ACC112 (cell line): ENCODE measurements around the gene ZNF555.
"Not testable (repeated sequence)": the region's sequence is repeated elsewhere in the genome, so short reads cannot be mapped to it uniquely, and the experiment has no call there.

Experiments
- H2AFZ ChIP-seq: fragments of 200-600 bp; sonication (generic); one replicate; pipeline ENCODE4 v1.6.0; 2017; ENCODE audit warnings: antibody characterized with exemption, low read length; ENCODE audit not compliant: unreplicated experiment
- H3K27ac ChIP-seq: fragments of 200-600 bp; sonication (generic); 2 replicates; pipeline ENCODE4 v1.5.1; 2014; ENCODE audit warnings: low read depth, mild to moderate bottlenecking, antibody characterized with exemption, low read length, moderate library complexity
- H3K27me3 ChIP-seq: fragments of 200-600 bp; sonication (generic); 2 replicates; pipeline ENCODE4 v1.6.1; 2014; ENCODE audit warnings: mild to moderate bottlenecking, antibody characterized with exemption, low read length, moderate library complexity, mixed read lengths; ENCODE audit not compliant: insufficient read depth
- H3K36me3 ChIP-seq: fragments of 200-600 bp; sonication (generic); 2 replicates; pipeline ENCODE4 v1.6.1; 2016; ENCODE audit warnings: mild to moderate bottlenecking, antibody characterized with exemption, low read length, moderate library complexity, mixed read lengths; ENCODE audit not compliant: insufficient read depth
- H3K4me1 ChIP-seq: fragments of 200-600 bp; sonication (generic); one replicate; pipeline ENCODE4 v1.6.1; 2016; ENCODE audit warnings: low read length, mixed read lengths; ENCODE audit not compliant: insufficient read depth, unreplicated experiment, control insufficient read depth
- H3K4me3 ChIP-seq: fragments of 200-600 bp; sonication (generic); 2 replicates; pipeline ENCODE4 v1.5.1; 2014; ENCODE audit warnings: mild to moderate bottlenecking, low read depth, low read length
- H3K79me2 ChIP-seq: fragments of 200-600 bp; sonication (generic); one replicate; pipeline ENCODE4 v1.6.0; 2016; ENCODE audit warnings: low read length; ENCODE audit not compliant: control insufficient read depth, unreplicated experiment, insufficient read depth

Gene ZNF555

DNA sequence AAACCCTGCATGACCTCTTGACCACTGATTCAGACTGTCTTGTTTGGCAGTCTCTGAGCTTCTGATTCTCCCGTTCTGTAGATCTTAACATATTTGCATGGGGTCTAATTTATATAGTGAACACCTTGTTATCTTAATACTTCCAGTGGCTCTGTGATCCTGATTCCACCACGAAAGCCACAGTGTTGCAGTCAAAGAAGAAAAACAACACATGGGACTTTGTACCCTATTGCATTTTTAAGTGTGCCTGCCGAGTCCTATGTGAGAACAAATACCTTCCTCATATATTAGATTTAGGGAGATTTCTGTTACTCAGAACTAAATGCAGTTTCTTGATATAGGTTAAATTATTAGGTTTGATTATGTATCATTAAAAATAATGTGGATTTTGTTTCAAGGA, 13.6 kb downstream of the ZNF555 start:
- H3K4me1 ChIP-seq, result no peaks in the 10 kb centered on the region
- no peaks in the 10 kb centered on the region for H3K27me3 ChIP-seq
- no peak overlapping the region for H3K4me3 ChIP-seq
- no peaks in the 10 kb centered on the region for H3K79me2 ChIP-seq
- H3K36me3 ChIP-seq, result peaks cover 48% of the 10 kb centered on the region
- no peak overlapping the region for H2AFZ ChIP-seq
- no peak overlapping the region for H3K27ac ChIP-seq

DNA sequence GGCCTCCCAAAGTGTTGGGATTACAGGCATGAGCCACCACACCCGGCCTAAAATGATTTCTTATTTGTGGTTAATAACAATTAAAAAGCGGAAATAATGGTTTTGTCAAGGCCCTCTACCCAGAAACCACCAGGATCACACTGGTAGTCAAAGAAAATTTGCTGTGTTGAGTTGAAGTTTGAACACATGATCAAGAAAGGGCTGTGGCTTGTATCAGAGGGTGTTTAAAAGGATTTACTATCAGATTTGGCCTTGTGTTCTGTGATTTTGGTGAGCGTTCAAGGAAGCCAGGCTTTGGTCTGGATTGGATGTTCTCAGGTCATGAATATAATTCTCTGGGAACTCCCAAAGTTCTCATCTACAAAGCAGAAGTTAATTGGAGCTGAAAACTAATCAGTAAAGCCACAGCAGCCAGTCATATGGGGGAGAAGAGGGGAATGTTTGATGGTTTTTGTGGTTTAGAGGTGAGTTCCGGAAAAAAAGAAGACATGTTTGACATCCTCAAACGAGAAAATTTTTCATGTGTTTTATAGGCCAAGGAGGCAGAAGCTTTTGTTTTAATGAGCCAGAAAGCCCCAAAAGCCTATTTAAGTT, 15.3 kb downstream of the ZNF555 start:
- H3K4me1 ChIP-seq, result no peaks in the 10 kb centered on the region
- no peaks in the 10 kb centered on the region for H3K27me3 ChIP-seq
- H2AFZ ChIP-seq, result no peak overlapping the region
- no peak overlapping the region for H3K4me3 ChIP-seq
- H3K27ac ChIP-seq, result no peak overlapping the region
- no peaks in the 10 kb centered on the region for H3K79me2 ChIP-seq
- peaks cover 34% of the 10 kb centered on the region for H3K36me3 ChIP-seq

DNA sequence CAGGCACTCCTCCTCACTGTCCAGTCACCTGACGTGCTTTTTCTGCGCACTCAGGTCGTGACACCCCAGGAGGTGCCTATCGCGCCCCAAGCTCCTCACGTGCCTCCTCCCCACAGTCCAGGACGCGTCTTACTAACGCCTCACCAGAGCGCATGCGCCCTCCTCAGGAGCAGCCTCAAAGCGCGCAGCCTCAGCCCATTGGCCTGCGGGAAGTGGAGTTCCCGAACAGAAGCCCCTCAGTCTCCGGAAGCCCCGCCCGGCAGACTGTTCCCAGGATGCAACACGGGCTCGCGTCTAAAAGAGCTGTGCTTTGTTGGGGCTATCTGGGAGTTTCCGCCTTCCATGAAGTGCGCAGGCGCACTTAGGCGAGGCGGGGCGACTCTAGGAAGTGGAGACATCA, 17.6 kb downstream of the ZNF555 start:
- no peaks in the 10 kb centered on the region for H3K27me3 ChIP-seq
- H3K79me2 ChIP-seq, result no peaks in the 10 kb centered on the region
- H3K27ac ChIP-seq, result no peak overlapping the region
- no peak overlapping the region for H3K4me3 ChIP-seq
- no peak overlapping the region for H2AFZ ChIP-seq
- no peaks in the 10 kb centered on the region for H3K4me1 ChIP-seq
- peaks cover 11% of the 10 kb centered on the region for H3K36me3 ChIP-seq

DNA sequence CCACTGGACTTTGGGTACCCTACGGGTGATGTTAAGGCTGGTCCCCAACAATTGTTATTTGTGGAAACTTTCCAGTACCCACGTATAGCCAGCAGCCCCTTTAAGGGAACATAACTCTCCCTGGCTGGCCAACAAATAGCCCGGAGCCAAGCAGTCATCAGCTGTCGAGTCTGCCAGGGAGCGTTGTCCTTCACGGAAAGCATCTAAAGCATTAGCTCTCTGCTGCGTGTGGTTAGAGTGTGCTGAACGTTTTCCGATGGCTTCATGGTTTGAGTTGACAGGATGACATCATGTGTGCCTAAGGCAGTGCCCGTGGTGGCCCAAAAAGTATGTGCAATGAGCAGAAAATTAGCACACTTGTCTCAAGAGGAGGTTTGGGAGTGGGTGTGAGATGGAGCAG, 22.5 kb downstream of the ZNF555 start:
- Histone ChIP-seq H3K27ac (no peak overlapping the region), H2AFZ (no peak overlapping the region), H3K4me1 (no peaks in the 10 kb centered on the region), H3K79me2 (no peaks in the 10 kb centered on the region), H3K4me3 (no peak overlapping the region), H3K27me3 (no peaks in the 10 kb centered on the region), H3K36me3 (no peaks in the 10 kb centered on the region)

DNA sequence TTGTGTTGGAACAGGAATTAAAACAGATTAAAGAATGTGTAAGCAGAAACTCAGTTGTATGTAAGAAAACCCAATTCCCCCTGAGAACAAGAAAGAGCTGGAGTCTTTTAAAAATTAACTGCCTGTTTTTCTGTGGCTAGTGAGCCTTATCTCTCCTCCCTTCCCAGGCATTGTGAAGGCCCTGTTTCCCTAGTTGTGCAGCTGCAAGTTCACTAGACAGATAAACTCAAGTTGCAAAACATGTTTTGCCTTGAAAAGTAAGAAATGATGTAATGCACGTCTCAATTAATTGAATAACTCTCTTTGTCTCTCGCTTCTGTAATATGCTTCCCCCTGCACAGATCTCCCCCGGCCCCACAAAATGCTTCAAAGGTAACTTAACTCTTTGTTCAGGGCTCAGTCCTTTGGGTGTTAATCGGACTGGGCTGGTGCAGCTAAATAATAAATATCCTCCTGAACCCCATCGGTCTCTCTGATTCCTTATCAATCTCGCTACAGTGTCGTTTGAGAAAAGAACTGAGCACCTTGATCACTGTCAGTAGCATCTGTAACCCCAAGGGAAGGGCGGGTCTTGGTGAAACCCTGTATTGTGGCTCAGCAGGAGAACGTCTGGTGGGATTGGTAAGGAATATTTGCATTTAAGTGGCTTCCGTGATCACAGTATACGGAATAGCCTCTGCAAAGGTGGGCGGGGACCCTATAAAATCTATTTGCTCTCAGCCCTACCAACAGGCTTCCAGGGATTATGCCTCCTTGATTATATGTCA, 24.2 kb downstream of the ZNF555 start:
- no peaks in the 10 kb centered on the region for H3K79me2 ChIP-seq
- H3K36me3 ChIP-seq, result no peaks in the 10 kb centered on the region
- no peak overlapping the region for H3K4me3 ChIP-seq
- H2AFZ ChIP-seq, result no peak overlapping the region
- H3K27ac ChIP-seq, result no peak overlapping the region
- H3K4me1 ChIP-seq, result no peaks in the 10 kb centered on the region
- no peaks in the 10 kb centered on the region for H3K27me3 ChIP-seq

- Histone ChIP-seq H3K4me3 (no peak overlapping the region), H2AFZ (no peak overlapping the region)
Observed at GRCh38 chr19:2866495-2867024, 25.3 kb downstream of the ZNF555 start.

DNA sequence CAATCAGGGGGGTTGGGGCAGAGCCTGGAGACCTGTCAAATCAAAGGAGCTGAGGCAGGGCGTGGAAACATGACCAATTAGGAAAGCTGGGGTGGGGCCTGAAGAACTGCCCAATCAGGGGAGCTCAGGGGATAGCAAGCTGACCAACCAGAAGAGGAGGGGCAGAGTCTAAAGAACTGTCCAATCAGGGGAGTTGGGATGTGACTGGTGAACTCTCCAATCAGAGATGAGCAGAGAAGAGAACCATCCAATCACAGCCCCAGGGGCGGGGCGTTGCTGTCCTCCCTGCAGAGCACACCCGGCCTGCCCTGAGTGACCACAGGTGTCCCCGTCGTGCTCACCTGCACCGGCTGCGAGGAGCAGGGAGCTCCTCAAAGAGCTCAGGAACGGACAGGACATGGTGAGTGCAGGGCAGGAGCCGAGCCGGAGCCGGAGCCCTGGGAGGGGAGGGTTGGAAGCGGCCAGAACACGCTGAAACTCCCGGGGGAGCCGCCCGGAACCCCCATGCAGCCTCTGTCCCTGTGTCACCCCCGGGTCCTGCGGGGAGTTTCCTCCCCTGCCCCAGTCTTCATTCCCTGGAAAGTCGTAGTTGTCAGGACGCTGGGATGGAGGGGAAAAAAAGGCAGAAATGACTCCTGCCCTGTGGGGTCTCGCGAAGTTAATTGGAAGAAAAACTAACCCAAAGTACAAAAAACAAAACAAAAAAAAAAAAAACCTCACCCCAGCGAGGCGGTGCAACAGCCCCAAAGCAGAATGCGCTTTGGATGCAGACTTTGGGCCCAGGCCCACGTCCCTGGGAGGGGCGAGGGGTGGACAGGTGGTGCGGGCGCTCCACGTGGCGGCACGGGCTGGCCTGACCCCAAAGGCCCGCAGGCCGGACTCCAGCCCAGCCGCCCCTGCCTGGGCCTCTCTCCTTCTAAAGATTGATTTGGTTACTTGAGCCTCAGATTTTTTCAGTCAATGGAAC, 26.0 kb downstream of the ZNF555 start, which contains the start of gene ZNF556:
Gene ZNF556 (plus strand): TSS at position 311 of the 967 bp plus-strand sequence. CDS start 87 bp downstream, at position 398.
- no peaks in the 10 kb centered on the region for H3K79me2 ChIP-seq
- H3K27me3 ChIP-seq, result no peaks in the 10 kb centered on the region
- no peaks in the 10 kb centered on the region for H3K4me1 ChIP-seq
- H3K27ac ChIP-seq, result no peak within 1 kb of the TSS
- no peak within 1 kb of the TSS for H3K4me3 ChIP-seq
- H2AFZ ChIP-seq, result no peak within 1 kb of the TSS
- H3K36me3 ChIP-seq, result no peaks in the 10 kb centered on the region

More at GRCh38 chr19:2866495-2867024, 25.3 kb downstream of the ZNF555 start:
- Histone ChIP-seq H3K27ac (no peak overlapping the region), H3K27me3 (no peaks in the 10 kb centered on the region), H3K79me2 (no peaks in the 10 kb centered on the region), H3K36me3 (no peaks in the 10 kb centered on the region), H3K4me1 (no peaks in the 10 kb centered on the region)

DNA sequence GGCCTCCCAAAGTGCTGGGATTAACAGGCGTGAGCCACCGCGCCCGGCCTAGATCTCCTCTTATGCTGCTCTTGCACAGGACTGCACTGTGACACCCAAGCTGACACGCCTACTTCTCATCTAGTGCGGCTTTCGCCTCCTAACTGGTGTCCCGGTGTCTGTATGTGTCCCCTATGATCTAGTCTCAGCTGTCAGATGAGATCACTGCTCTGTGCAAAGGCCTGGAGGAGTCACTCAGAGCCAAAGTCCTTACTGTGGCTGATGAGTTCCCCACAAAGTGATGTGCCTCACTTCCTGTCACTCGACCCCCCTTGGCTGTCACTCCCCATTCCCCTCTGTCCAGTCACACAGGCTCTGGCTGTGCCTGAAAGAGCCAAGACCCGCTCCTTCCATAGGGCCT, 28.3 kb downstream of the ZNF555 start:
- H3K27ac ChIP-seq, result no peak overlapping the region
- no peaks in the 10 kb centered on the region for H3K79me2 ChIP-seq
- no peaks in the 10 kb centered on the region for H3K36me3 ChIP-seq
- no peak overlapping the region for H3K4me3 ChIP-seq
- H3K4me1 ChIP-seq, result no peaks in the 10 kb centered on the region
- H2AFZ ChIP-seq, result no peak overlapping the region
- H3K27me3 ChIP-seq, result no peaks in the 10 kb centered on the region

DNA sequence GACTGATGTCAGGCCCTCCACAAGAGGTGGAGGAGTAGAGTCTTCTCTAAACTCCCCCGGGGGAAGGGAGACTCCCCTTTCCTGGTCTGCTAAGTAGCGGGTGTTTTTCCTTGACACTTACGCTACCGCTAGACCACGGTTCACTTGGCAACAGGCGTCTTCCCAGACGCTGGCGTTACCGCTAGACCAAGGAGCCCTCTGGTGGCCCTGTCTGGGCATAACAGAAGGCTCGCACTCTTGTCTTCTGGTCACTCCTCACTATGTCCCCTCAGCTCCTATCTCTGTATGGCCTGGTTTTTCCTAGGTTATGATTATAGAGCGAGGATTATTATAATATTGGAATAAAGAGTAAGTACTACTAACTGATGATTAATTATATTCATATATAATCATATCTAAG, 30.9 kb downstream of the ZNF555 start:
- not testable (repeated sequence) for H3K79me2 ChIP-seq, H3K27ac ChIP-seq, H2AFZ ChIP-seq, H3K4me1 ChIP-seq, H3K36me3 ChIP-seq, H3K4me3 ChIP-seq, H3K27me3 ChIP-seq
